LNCaP clone FGC (cell line): ENCODE data around the gene C10orf71.

ENCODE experiments used
- DNase-seq: peaks from one replicate; pipeline ENCODE4 v3.0.0-alpha.2; 2011; ENCODE audit warnings: low read depth
- H3K4me3 ChIP-seq: 2 replicates; pipeline ENCODE4 v1.5.1; 2011; ENCODE audit warnings: mild to moderate bottlenecking, low read depth, low read length, control low read depth
- TF ChIP-seq, protein P1 (sequence below): IDR thresholded peaks from 2 replicates; pipeline ENCODE4 v1.5.1; 2012; ENCODE audit warnings: mild to moderate bottlenecking; ENCODE audit not compliant: control insufficient read depth, insufficient read depth; ENCODE audit errors: extremely low read depth

Gene C10orf71

DNA sequence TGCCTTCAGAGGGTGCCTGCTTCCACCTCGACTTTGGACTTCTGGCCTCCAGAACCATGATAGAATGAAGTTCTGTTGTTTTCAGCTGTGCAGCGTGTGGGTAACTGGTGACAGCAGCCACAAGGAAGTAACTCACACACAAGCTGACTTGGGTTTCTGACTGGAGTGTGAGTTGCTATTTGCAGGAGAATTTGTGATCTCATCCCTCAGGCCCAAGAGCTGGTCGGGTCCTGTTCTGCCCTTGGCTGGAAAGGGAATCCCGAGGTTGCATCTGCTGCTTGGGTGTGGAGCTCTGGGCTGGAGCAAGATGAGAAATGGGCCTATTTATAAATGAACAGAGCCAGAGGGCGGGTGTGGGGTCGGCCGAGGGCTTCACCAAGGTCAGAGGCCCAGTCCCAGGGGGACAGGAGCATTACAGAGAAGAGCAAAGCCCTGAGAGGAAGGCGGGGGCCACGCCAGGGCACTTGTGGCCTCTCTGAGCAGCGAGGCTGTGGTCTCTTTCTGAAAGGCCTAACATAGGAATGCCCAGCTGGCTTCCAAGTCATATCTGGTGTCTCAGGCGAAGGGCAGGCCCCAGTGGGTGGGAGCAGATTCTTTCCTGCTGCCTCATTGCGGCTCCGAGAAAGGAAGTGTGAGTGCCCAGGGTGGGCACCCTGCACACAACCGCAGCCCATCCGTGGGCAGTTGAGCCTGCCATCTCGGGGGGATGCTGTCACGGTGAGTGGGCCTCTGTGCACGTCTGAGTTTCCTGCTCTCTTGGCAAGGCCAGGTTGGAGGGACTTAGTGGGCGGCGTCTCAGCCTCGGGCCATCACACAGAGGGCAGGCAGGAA, 26.5 kb upstream of the C10orf71 start:
- no peak overlapping the region for H3K4me3 ChIP-seq
- DNase-seq, result no peak
- TF ChIP-seq, protein P1, sequence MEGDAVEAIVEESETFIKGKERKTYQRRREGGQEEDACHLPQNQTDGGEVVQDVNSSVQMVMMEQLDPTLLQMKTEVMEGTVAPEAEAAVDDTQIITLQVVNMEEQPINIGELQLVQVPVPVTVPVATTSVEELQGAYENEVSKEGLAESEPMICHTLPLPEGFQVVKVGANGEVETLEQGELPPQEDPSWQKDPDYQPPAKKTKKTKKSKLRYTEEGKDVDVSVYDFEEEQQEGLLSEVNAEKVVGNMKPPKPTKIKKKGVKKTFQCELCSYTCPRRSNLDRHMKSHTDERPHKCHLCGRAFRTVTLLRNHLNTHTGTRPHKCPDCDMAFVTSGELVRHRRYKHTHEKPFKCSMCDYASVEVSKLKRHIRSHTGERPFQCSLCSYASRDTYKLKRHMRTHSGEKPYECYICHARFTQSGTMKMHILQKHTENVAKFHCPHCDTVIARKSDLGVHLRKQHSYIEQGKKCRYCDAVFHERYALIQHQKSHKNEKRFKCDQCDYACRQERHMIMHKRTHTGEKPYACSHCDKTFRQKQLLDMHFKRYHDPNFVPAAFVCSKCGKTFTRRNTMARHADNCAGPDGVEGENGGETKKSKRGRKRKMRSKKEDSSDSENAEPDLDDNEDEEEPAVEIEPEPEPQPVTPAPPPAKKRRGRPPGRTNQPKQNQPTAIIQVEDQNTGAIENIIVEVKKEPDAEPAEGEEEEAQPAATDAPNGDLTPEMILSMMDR, result no peak

DNA sequence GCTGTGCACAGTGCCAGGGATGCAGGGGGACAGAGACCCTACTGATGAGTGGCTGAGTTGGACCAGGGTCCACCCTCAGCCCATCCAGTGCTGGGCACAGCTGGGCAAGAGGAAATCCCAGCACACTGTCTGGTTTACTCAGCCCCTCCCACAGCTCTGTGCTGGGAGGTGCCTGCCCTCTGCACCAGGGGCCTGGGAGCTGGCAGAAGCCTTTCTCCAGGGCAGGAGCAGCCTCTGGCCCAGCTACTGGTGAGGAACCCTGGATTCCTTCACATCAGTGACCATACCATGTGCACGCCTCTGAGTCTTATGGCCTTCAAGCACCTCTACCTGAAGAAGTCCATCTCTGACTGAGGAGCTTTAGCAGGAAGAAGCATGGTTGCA, 25.9 kb upstream of the C10orf71 start:
- TF ChIP-seq, protein P1, result no peak
- no peak for DNase-seq
- H3K4me3 ChIP-seq, result no peak overlapping the region

DNA sequence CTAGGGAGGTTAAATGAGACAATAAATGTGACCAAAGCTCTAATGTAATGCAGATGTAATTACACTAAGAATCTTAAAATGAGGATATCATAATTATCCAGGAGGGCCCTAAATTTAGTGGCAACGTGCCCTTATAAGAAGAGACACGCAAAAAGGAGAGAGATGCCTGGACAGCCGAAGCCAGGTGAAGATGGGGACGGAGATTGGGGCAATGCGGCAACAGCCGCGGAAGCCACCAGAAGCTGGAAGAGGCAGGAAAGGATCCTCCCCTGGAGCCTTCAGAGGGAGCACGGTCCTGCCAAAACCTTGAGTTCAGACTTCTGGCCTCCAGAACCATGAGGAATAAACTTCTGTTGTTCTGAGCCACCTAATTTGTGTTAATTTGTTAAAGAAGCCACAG, 25.3 kb upstream of the C10orf71 start:
- no peak overlapping the region for H3K4me3 ChIP-seq
- no peak for DNase-seq
- TF ChIP-seq, protein P1, result no peak

DNA sequence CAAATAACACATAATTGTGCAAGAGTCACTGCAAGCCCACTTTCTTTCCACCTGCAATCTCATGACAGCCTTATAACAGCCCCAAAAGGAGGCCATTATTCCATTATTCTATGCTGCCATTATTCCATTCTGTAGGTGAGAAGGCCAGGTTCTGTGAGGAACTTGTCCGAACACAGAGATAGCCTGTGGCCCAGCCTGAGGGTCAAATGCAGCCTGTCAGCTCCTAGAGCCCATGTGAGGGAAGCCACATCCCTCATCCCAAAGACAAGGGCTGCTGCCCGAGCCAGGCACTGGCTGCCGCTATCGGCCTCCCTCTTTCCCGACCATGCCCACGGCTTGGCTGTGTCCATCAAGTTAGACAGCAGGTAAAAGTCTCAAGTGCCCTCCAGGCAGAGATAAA, 24.1 kb upstream of the C10orf71 start:
- no peak overlapping the region for H3K4me3 ChIP-seq
- TF ChIP-seq, protein P1, result no peak
- DNase-seq, result no peak

DNA sequence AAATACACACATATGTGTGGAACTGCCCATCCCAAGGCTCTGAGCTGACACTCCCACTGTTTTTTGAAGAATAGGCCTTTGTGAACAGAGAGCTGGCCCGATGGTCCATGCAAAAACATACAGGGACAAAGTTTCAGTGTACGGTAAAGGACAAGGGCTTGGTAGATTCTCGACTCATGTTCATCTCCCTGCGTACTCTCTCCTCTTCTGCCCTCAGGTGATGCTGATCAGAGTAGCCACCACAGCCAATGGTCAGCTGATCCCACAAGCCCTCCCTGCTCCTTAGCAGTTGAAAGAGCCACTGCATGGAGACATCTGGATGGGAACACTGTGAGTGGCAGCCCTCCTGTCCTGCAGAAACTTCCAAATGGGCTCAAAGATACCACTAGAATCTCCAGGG, 23.1 kb upstream of the C10orf71 start:
- TF ChIP-seq, protein P1, result no peak
- no peak overlapping the region for H3K4me3 ChIP-seq
- no peak for DNase-seq

DNA sequence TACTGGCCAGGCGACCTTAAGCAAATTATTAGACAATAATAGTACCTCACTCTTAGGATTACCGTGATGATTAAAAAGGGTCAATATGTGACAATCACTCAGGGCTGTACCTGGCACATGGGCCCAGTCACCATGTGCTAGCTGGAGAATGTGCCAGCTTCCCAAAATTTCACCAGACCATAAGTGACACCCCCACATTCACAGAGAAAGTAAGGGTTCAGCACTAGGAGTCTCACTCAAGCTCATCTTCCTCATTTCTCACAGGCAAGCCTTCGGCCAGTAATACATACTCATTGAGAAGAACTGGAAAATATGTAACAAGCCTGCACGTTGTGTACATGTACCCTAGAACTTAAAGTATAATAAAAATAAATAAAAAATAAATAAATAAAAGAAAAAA, 22.4 kb upstream of the C10orf71 start:
- no peak overlapping the region for H3K4me3 ChIP-seq
- DNase-seq, result no peak
- TF ChIP-seq, protein P1, result no peak

DNA sequence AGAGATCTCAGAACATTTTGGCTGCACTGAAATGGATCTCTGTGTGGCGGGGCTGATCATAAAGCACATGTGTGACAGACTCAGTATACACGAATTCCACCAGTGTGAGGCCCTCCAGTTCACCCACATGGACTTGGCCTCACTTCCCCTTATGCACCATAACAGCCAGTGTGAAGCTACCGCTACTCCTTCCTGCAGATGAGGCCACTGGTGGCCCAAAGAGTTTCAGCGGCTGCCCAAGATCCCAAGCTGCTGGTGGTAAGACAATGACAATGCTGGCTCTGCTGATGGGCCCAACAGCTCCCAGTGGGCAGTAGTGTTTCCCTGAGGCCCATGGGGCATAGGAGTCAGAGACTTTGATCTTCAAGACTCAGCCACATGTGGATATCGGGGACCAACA, 21.0 kb upstream of the C10orf71 start:
- TF ChIP-seq, protein P1, result no peak
- DNase-seq, result no peak
- H3K4me3 ChIP-seq, result no peak overlapping the region
